Transverse colon (tissue), 4 donors: Measurements from ENCODE around the gene ST3GAL4. TPM values are rescaled to one million over a fixed set of nuclear protein-coding genes. Genes with fewer than 3 reads are reported as not detected.

ENCODE experiments used
- DNase-seq: peaks from one replicate; pipeline ENCODE4 v3.0.0-alpha.2; 2019
- H3K27ac ChIP-seq, 4 donors: fragments of 200-600 bp; sonication (generic); 2 replicates each; pipeline ENCODE4 v1.5.1; 2016 to 2018; ENCODE audit warnings: inconsistent platforms in 4 of 4
- H3K27me3 ChIP-seq: fragments of 200-600 bp; sonication (generic); 2 replicates; pipeline ENCODE4 v1.5.1; 2017; ENCODE audit warnings: inconsistent platforms
- H3K36me3 ChIP-seq, 4 donors: fragments of 200-600 bp; sonication (generic); 2 replicates each; pipeline ENCODE4 v1.5.1; 2017 to 2019; ENCODE audit warnings: inconsistent platforms in 4 of 4
- H3K4me1 ChIP-seq, 4 donors: fragments of 200-600 bp; sonication (generic); 2 replicates each; pipeline ENCODE4 v1.5.1; 2017 to 2020; ENCODE audit warnings: inconsistent platforms in 4 of 4
- H3K4me3 ChIP-seq, 4 donors: fragments of 200-600 bp; sonication (generic); 1 replicate in 1 of 4; 2 replicates in 3 of 4; pipeline versions ENCODE4 v1.5.1 to v1.6.1; 2017 to 2019; ENCODE audit warnings: inconsistent platforms in 4 of 4
- H3K9me3 ChIP-seq, 2 donors: fragments of 200-600 bp; sonication (generic); 2 replicates each; pipeline ENCODE4 v1.5.1; 2017 to 2019; ENCODE audit warnings: inconsistent platforms in 2 of 2
- CTCF ChIP-seq, 5 experiments: fragments of 200-600 bp in 3 of 5; fragments of 450-650 bp in 2 of 5; sonication (generic) in 3 of 5; IDR thresholded peaks; 1 replicate in 2 of 5; 2 replicates in 3 of 5; pipeline ENCODE4 v1.5.1; 2016 to 2017; ENCODE audit warnings: antibody characterized with exemption in 5 of 5, inconsistent platforms in 3 of 5, mild to moderate bottlenecking in 2 of 5, moderate library complexity in 1 of 5
- EP300 ChIP-seq: sonication (generic); formaldehyde crosslinking; IDR thresholded peaks from one replicate; pipeline ENCODE4 v1.6.1; 2017; ENCODE audit warnings: antibody characterized with exemption, low read depth
- POLR2A ChIP-seq: fragments of 450-650 bp; IDR thresholded peaks from one replicate; pipeline ENCODE4 v1.6.1; 2016; ENCODE audit warnings: antibody characterized with exemption, mild to moderate bottlenecking, moderate library complexity
- POLR2AphosphoS5 ChIP-seq, 3 donors: sonication (generic); formaldehyde crosslinking; IDR thresholded peaks; one replicate each; pipeline ENCODE4 v1.6.1; 2016; ENCODE audit warnings: antibody characterized with exemption in 3 of 3
- WGBS, 2 donors: methylation state at CpG; one replicate each; pipeline ENCODE4 v1.1.5; 2018; ENCODE audit warnings: low coverage in 1 of 2; 5-methylcytosine and 5-hydroxymethylcytosine counted together
- in situ Hi-C, 4 donors: fragments of 200-750 bp; cut with MboI; loops; one replicate each; pipeline versions ENCODE4 v1.15.0 to v1.15.1; 2017; ENCODE audit warnings: low sequenced_read_pairs in 3 of 4, low pct_ligation_motif_present in 1 of 4, low pct_unique_long_range_greater_than_20kb in 1 of 4
- intact Hi-C: fragments of 100-400 bp; cut with DNase I; formaldehyde crosslinking; loops from one replicate; pipeline ENCODE4 v1.15.1; 2023; ENCODE audit warnings: low total_unique reads
- total RNA-seq, 4 donors: library from RNA; depleted of rRNA; stranded (reverse); fragments of >200 nt; gene quantifications; one replicate each; pipeline ENCODE4 v1.1.0, GENCODE V29; 2016

Gene ST3GAL4
- total RNA-seq, 4 donors from 2014 or later = 26.1 to 206 (median 166) TPM

GRCh38 chr11:126416542-126417090 lies 61.1 kb downstream of the ST3GAL4 start:
- DNase-seq = peak; percentile 90
- intact Hi-C loops (no loop called here), in situ Hi-C loops (loop anchor here in 2 of 4 donors (10.0 to 25.0 kb wide), 2 partner anchors 102 to 104 kb away; partner anchors contain the start of gene DCPS (in 1 of the 2))
- peak overlapping the region; percentile 77 to 86 (median 82) for H3K27ac ChIP-seq
- no peaks in the 10 kb centered on the region for H3K9me3 ChIP-seq
- 5% methylated on average over 39 of the region's 52 CpGs; no CpG with 5 or more reads in 1 of the 2 donors for WGBS, 2 donors
- no peak for TF ChIP-seq EP300
- TF ChIP-seq POLR2A = peak; percentile 38
- peak; percentile 40 to 66 (median 64) for TF ChIP-seq POLR2AphosphoS5 (IDR thresholded peaks at IDR 0.05)
- H3K4me1 ChIP-seq = peaks cover 18 to 52% (median 36%) of the 10 kb centered on the region in 4 donors
- peak overlapping the region; percentile 6 to 47 (median 39) for H3K4me3 ChIP-seq
- no peaks in the 10 kb centered on the region for H3K27me3 ChIP-seq
- no peaks in the 10 kb centered on the region for H3K36me3 ChIP-seq

GRCh38 chr11:126417091-126417862 lies 61.8 kb downstream of the ST3GAL4 start:
- in situ Hi-C loops (loop anchor here in 2 of 4 donors (10.0 to 25.0 kb wide), 2 partner anchors 102 to 105 kb away; partner anchors contain the start of gene DCPS (in 1 of the 2)), intact Hi-C loops (no loop called here)
- 49 to 59% methylated on average over 4 to 12 of the region's 12 CpGs for WGBS, 2 donors
- TF ChIP-seq POLR2A (no peak), CTCF (IDR thresholded peaks at IDR 0.05) (no peak), EP300 (no peak), POLR2AphosphoS5 (IDR thresholded peaks at IDR 0.05) (no peak)
- no peaks in the 10 kb centered on the region for H3K9me3 ChIP-seq
- no peak for DNase-seq
- peak overlapping the region; percentile 77 to 86 (median 82) for H3K27ac ChIP-seq
- H3K27me3 ChIP-seq = no peaks in the 10 kb centered on the region
- H3K4me3 ChIP-seq = peak overlapping the region in 2 of 4 donors; percentile 42 to 47
- peaks cover 23 to 56% (median 39%) of the 10 kb centered on the region in 4 donors for H3K4me1 ChIP-seq
- no peaks in the 10 kb centered on the region for H3K36me3 ChIP-seq

- DNase-seq = no peak
- no peak for TF ChIP-seq EP300
- no peak for TF ChIP-seq POLR2AphosphoS5 (IDR thresholded peaks at IDR 0.05)
- no peak for TF ChIP-seq CTCF (IDR thresholded peaks at IDR 0.05)
- no peak for TF ChIP-seq POLR2A
- intact Hi-C loops = no loop called here
- no peak overlapping the region for H3K4me3 ChIP-seq
- H3K36me3 ChIP-seq = no peaks in the 10 kb centered on the region
- H3K9me3 ChIP-seq = no peaks in the 10 kb centered on the region
- 0% methylated on average over 1 of the region's 1 CpG; no CpG with 5 or more reads in 1 of the 2 donors for WGBS, 2 donors
- peaks cover 35 to 70% (median 49%) of the 10 kb centered on the region in 4 donors for H3K4me1 ChIP-seq
- in situ Hi-C loops = loop anchor here in 2 of 4 donors (10.0 to 25.0 kb wide), 2 partner anchors 104 to 107 kb away; partner anchors contain the start of gene DCPS (in 1 of the 2)
- H3K27ac ChIP-seq = peak overlapping the region in 3 of 4 donors; percentile 18 to 78 (median 53)
- no peaks in the 10 kb centered on the region for H3K27me3 ChIP-seq
Measured at GRCh38 chr11:126418887-126419286, 63.4 kb downstream of the ST3GAL4 start.

GRCh38 chr11:126419801-126420697 lies 64.6 kb downstream of the ST3GAL4 start:
- in situ Hi-C loops (loop anchor here in 2 of 4 donors (10.0 to 25.0 kb wide), 2 partner anchors 105 to 108 kb away; partner anchors contain the start of gene DCPS (in 1 of the 2)), intact Hi-C loops (no loop called here)
- Histone ChIP-seq H3K4me3 (no peak overlapping the region), H3K9me3 (no peaks in the 10 kb centered on the region), H3K4me1 (peaks cover 34 to 60% (median 40%) of the 10 kb centered on the region in 4 donors), H3K27ac (peak overlapping the region; percentile 21 to 78 (median 50)), H3K36me3 (no peaks in the 10 kb centered on the region), H3K27me3 (no peaks in the 10 kb centered on the region)
- whole genome bisulfite sequencing, 2 donors = 56% methylated on average over 6 to 11 of the region's 11 CpGs
- TF ChIP-seq POLR2A (no peak), POLR2AphosphoS5 (IDR thresholded peaks at IDR 0.05) (no peak), CTCF (IDR thresholded peaks at IDR 0.05) (no peak), EP300 (no peak)
- no peak for DNase-seq
